Common myeloid progenitor, CD34-positive (primary cell): ENCODE results near the gene DCAF17. TPM values are rescaled to one million over a fixed set of nuclear protein-coding genes. Genes with fewer than 3 reads are reported as not detected.

ENCODE experiments used
- CTCF ChIA-PET: fragments of 350-600 bp; sonication (Branson Sonifier 250); formaldehyde crosslinking; loops from one replicate; lab custom pipeline; 2021; ENCODE audit warnings: antibody characterized with exemption; lab: Charles Lee
- POLR2A ChIA-PET: fragments of 350-600 bp; sonication (Branson Sonifier 250); formaldehyde crosslinking; loops from one replicate; lab custom pipeline; 2021; ENCODE audit warnings: antibody characterized with exemption; lab: Charles Lee
- DNase-seq, 3 donors: peaks; one replicate each; pipeline versions ENCODE4 v3.0.0 to v3.0.0-alpha.2; 2013
- H3K27ac ChIP-seq, 2 experiments: 1 replicate in 1 of 2; 2 replicates in 1 of 2; pipeline ENCODE4 v1.7.0; 2013; ENCODE audit warnings: inconsistent platforms in 2 of 2, low read length in 2 of 2, mild to moderate bottlenecking in 2 of 2, low read depth in 1 of 2, moderate library complexity in 1 of 2; ENCODE audit not compliant: severe bottlenecking in 2 of 2, insufficient read depth in 1 of 2, poor library complexity in 1 of 2
- H3K27me3 ChIP-seq, 5 experiments: replicated peaks in 2 of 5; 1 replicate in 3 of 5; 2 replicates in 2 of 5; pipeline versions ENCODE4 v1.6.1 to v1.7.0; 2013; ENCODE audit warnings: low read length in 4 of 5, mild to moderate bottlenecking in 2 of 5, moderate library complexity in 2 of 5, inconsistent platforms in 1 of 5; ENCODE audit not compliant: insufficient read depth in 5 of 5, control insufficient read depth in 4 of 5
- H3K36me3 ChIP-seq, 4 experiments: 1 replicate in 2 of 4; 2 replicates in 2 of 4; pipeline versions ENCODE4 v1.6.1 to v1.7.0; 2013; ENCODE audit warnings: low read length in 3 of 4, control low read depth in 1 of 4, mild to moderate bottlenecking in 1 of 4; ENCODE audit not compliant: control insufficient read depth in 4 of 4, insufficient read depth in 4 of 4
- H3K4me1 ChIP-seq, 4 experiments: 1 replicate in 3 of 4; 2 replicates in 1 of 4; pipeline versions ENCODE4 v1.6.1 to v1.7.1; 2013; ENCODE audit warnings: low read length in 3 of 4, mild to moderate bottlenecking in 3 of 4, control low read depth in 1 of 4, inconsistent platforms in 1 of 4, moderate library complexity in 1 of 4; ENCODE audit not compliant: control insufficient read depth in 4 of 4, insufficient read depth in 4 of 4; ENCODE audit errors: control extremely low read depth in 1 of 4
- H3K4me3 ChIP-seq, 7 experiments: 1 replicate in 4 of 7; 2 replicates in 3 of 7; pipeline versions ENCODE4 v1.5.1 to v1.7.0; 2013; ENCODE audit warnings: mild to moderate bottlenecking in 7 of 7, low read length in 6 of 7, moderate library complexity in 6 of 7, inconsistent platforms in 2 of 7, low read depth in 2 of 7, control low read depth in 1 of 7; ENCODE audit not compliant: insufficient read depth in 4 of 7, control insufficient read depth in 1 of 7; ENCODE audit errors: extremely low read depth in 1 of 7
- H3K9me3 ChIP-seq, 5 experiments: 1 replicate in 4 of 5; 2 replicates in 1 of 5; pipeline versions ENCODE4 v1.6.1 to v1.7.1; 2013; ENCODE audit warnings: low read length in 4 of 5, mild to moderate bottlenecking in 2 of 5, inconsistent platforms in 1 of 5, low read depth in 1 of 5, moderate library complexity in 1 of 5; ENCODE audit not compliant: control insufficient read depth in 4 of 5, insufficient read depth in 2 of 5; ENCODE audit errors: control extremely low read depth in 1 of 5
- WGBS: methylation state at CpG from one replicate; pipeline ENCODE4 v1.1.5; 2013; ENCODE audit not compliant: insufficient coverage; 5-methylcytosine and 5-hydroxymethylcytosine counted together
- polyA plus RNA-seq: library from polyadenylated mRNA; unstranded; fragments of 120-200 nt; gene quantifications from one replicate; pipeline ENCODE4 v1.2.1, GENCODE V29; 2013

DCAF17 gene, protein sequence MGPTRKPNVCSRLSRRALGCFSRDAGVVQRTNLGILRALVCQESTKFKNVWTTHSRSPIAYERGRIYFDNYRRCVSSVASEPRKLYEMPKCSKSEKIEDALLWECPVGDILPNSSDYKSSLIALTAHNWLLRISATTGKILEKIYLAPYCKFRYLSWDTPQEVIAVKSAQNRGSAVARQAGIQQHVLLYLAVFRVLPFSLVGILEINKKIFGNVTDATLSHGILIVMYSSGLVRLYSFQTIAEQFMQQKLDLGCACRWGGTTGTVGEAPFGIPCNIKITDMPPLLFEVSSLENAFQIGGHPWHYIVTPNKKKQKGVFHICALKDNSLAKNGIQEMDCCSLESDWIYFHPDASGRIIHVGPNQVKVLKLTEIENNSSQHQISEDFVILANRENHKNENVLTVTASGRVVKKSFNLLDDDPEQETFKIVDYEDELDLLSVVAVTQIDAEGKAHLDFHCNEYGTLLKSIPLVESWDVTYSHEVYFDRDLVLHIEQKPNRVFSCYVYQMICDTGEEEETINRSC
- polyA plus RNA-seq: 23.4 TPM

DNA sequence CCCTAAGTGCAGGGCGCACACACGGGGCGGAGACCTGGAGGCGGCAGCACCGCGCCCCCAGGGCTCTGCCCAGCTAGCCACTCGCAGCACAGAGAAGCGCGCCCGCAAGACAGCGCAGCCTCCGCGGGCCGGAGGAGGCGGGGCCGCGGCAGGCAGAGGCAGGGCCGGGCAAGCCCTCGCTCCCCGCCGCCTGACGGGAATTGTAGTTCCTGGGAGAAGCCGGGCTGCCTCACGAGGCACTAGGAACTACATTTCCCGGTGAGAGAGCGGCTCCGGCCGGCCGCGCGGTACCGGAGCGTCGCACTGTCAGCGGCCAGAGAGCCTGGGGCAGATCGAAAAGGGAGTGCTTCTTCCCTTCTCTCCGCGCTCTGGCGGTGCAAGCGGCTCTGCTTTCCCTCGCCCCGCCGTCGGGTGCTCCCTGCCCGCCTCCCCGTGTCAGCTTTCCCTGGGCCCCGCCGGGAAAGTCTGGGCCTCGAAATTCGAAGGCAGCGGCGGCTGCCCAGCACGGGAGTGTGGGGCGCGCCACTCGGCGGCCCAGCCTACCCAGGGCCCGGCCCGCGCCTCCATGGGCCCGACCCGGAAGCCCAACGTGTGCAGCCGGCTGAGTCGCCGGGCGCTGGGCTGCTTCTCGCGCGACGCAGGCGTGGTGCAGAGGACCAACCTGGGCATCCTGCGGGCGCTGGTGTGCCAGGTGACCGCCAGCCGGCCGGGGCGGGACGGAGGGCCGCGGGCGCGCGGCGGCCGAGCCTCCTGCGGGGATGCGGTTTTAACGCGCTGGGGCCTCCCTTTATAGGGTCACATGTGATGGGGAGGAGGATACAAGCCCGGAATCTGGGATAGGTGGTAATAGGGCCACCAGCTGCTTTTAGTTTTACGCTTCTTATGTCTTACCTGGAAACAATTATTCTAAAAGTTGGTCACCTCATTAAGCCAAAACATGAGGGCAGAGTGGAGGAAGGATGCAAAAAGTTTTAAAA is at the start of gene DCAF17:
Gene DCAF17 (plus strand): TSS at position 214 of the 977 bp plus-strand sequence. CDS start 352 bp downstream, at position 566.
- POLR2A ChIA-PET: interaction anchor here (0.6 to 1.3 kb wide), 3 partner anchors 88 to 274 kb away, joined by 3 to 4 read pairs (median 3); partner anchors contain the start of gene CYBRD1
- peaks cover 6 to 35% (median 18%) of the 10 kb centered on the region in 4 experiments for H3K36me3 ChIP-seq
- no peaks in the 10 kb centered on the region for H3K27me3 ChIP-seq
- peak within 1 kb of the TSS; percentile 70 to 89 for H3K27ac ChIP-seq
- DNase-seq: peak; percentile 97 to 99 (median 99)
- H3K9me3 ChIP-seq: peaks cover 0 to 20% (median 6%) of the 10 kb centered on the region in 5 experiments
- peaks cover 8 to 25% (median 15%) of the 10 kb centered on the region in 4 experiments for H3K4me1 ChIP-seq
- 0% methylated on average over 75 of the region's 92 CpGs for whole genome bisulfite sequencing
- CTCF ChIA-PET: interaction anchor here (1.0 to 1.3 kb wide), 3 partner anchors 14 to 468 kb away, joined by 3 to 5 read pairs (median 3); no protein-coding TSS in a partner anchor
- peak within 1 kb of the TSS; percentile 77 to 91 (median 83) for H3K4me3 ChIP-seq

DNA sequence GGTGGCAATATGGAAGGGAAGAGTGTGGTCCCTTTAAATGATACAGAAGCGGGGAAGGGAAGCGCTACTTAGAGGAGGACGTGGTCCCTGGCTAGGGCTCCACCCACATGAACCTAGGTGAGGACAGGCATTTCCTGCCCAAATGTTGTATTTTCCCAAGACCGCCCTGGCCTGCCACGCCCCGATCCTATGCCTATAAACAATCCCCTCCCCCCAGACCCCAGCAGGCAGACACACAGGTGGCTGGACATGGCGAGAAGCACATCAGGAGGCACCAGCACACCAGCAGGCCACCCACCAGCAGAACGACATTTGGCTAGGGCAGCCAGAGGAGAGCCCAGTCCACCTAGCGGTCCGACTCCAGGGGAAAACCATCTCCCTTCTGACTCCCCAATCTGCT is 47.4 kb upstream of the DCAF17 start:
- peaks cover 0 to 1% (median 0%) of the 10 kb centered on the region in 5 experiments for H3K9me3 ChIP-seq
- H3K4me1 ChIP-seq: peaks cover 0 to 2% (median 0%) of the 10 kb centered on the region in 4 experiments
- no peaks in the 10 kb centered on the region for H3K27me3 ChIP-seq
- H3K4me3 ChIP-seq: no peak overlapping the region
- 96% methylated on average over 5 of the region's 10 CpGs for WGBS
- H3K36me3 ChIP-seq: peaks cover 1 to 5% (median 3%) of the 10 kb centered on the region in 4 experiments
- no peak overlapping the region for H3K27ac ChIP-seq
- no peak for DNase-seq
- ChIA-PET CTCF (interaction anchor here (2.0 kb wide), 1 partner anchor 14 kb away, joined by 5 read pairs; no protein-coding TSS in a partner anchor), POLR2A (no interaction called here)

DNA sequence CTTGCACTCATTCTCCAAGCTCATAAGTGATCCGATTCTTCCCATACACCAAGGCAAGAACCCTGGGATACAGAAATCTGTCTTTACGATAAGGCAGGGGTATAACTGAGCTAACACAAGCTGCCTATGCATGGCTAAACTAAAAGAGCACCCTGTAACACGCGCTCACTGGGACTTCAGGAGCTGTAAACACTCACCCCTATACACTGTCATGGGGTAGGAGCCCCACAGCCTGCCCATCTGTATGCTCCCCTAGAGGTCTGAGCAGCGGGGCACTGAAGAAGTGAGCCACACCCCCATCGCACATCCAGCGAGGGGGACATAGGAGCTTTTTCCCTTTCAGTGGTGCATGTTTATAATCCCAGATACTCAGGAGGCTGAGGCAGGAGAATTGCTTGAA is 47.0 kb upstream of the DCAF17 start:
- H3K9me3 ChIP-seq: peaks cover 0 to 1% (median 0%) of the 10 kb centered on the region in 5 experiments
- peaks cover 1 to 5% (median 3%) of the 10 kb centered on the region in 4 experiments for H3K36me3 ChIP-seq
- POLR2A ChIA-PET: no interaction called here
- no peak overlapping the region for H3K27ac ChIP-seq
- CTCF ChIA-PET: interaction anchor here (2.0 kb wide), 1 partner anchor 14 kb away, joined by 5 read pairs; no protein-coding TSS in a partner anchor
- 94% methylated on average over 7 of the region's 7 CpGs for WGBS
- peaks cover 0 to 3% (median 0%) of the 10 kb centered on the region in 4 experiments for H3K4me1 ChIP-seq
- no peaks in the 10 kb centered on the region for H3K27me3 ChIP-seq
- no peak overlapping the region for H3K4me3 ChIP-seq
- DNase-seq: no peak

DNA sequence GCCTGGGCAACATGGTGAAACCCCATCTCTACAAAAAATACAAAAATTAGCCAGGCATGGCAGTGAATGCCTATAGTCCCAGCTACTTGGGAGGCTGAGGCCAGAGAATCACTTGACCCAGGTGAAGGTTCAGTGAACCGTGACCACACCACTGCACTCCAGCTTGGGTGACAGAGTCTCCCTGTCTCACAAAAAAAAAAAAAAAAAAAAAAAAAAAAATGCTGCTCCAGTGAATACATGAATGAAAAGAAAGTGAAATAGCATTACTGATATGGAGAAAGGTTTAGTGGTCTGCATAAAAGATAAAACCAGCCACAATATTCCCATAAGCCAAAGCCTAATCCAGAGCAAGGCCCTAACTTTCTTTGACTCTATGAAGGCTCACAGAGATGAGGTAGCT is 44.7 kb upstream of the DCAF17 start:
- Histone ChIP-seq H3K9me3 (no peaks in the 10 kb centered on the region), H3K36me3 (peaks cover 0 to 3% (median 2%) of the 10 kb centered on the region in 4 experiments), H3K4me1 (peaks cover 0 to 5% (median 0%) of the 10 kb centered on the region in 4 experiments), H3K27me3 (no peaks in the 10 kb centered on the region), H3K27ac (no peak overlapping the region), H3K4me3 (no peak overlapping the region)
- POLR2A ChIA-PET: no interaction called here
- no CpG with 5 or more reads among the region's 1 CpG for WGBS
- no peak for DNase-seq
- CTCF ChIA-PET: interaction anchor here (1.3 to 1.4 kb wide), 2 partner anchors 8 to 27 kb away, joined by 3 to 6 read pairs; no protein-coding TSS in a partner anchor

DNA sequence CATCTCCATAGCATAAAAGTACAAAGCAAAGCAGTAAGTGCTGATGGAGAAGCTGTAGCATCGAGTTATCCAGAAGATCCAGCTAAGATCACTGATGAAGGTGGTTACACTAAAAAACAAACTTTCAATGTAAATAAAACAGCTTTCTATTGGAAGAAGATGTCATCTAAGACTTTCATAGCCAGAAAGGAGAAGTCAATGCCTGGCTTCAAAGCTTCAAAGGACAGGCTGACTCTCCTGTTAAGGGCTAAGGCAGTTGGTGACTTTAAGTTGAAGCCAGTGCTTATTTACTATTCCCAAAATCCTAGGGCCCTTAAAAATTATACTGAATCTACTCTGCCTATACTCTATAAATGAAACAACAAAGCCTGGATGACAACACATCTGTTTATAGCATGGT is 44.2 kb upstream of the DCAF17 start:
- ChIA-PET CTCF (interaction anchor here (1.4 kb wide), 1 partner anchor 27 kb away, joined by 6 read pairs; no protein-coding TSS in a partner anchor), POLR2A (no interaction called here)
- H3K27me3 ChIP-seq: no peaks in the 10 kb centered on the region
- no peak for DNase-seq
- no CpG with 5 or more reads among the region's 1 CpG for WGBS
- H3K9me3 ChIP-seq: no peaks in the 10 kb centered on the region
- H3K36me3 ChIP-seq: peaks cover 0 to 3% (median 2%) of the 10 kb centered on the region in 4 experiments
- no peak overlapping the region for H3K27ac ChIP-seq
- H3K4me1 ChIP-seq: peaks cover 0 to 6% (median 0%) of the 10 kb centered on the region in 4 experiments
- H3K4me3 ChIP-seq: no peak overlapping the region

DNA sequence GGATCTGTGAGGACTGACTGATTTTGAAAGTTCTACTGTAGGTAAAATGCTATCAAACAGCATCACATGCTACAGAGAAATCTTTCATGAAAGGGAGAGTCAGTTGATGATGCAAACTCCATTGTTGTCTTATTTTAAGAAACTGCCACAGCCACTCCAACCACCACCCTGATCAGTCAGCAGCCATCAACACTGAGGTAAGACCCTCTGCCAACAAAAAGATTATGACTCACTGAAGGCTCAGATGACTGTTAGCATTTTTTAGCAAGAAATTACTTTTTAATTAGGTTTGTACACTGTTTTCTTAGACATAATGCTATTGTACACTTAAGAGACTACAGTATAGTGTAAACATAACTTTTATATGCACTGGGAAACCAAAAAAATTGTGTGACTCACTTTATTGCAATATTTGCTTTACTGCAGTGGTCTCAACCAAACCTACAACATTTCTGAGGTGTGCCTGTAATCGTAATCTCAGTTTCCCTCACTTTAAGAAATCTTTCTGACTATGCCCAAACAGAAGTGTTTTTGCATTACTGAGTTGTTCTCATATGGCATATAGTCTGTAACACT is 43.0 kb upstream of the DCAF17 start:
- POLR2A ChIA-PET: no interaction called here
- no CpG with 5 or more reads among the region's 1 CpG for WGBS
- Histone ChIP-seq H3K4me1 (peaks cover 0 to 6% (median 0%) of the 10 kb centered on the region in 4 experiments), H3K9me3 (peaks cover 0 to 2% (median 0%) of the 10 kb centered on the region in 5 experiments), H3K27me3 (no peaks in the 10 kb centered on the region), H3K4me3 (no peak overlapping the region), H3K36me3 (peaks cover 0 to 3% (median 2%) of the 10 kb centered on the region in 4 experiments), H3K27ac (no peak overlapping the region)
- CTCF ChIA-PET: no interaction called here
- peak in 1 of 3 donors; percentile 41 for DNase-seq
